DND-41 (cell line): ENCODE measurements around the gene NFASC.

Experiments
- ATAC-seq: fragments of 200-7000 bp; cut with Tn5 transposase; 3 replicates; pipeline ENCODE4 v1.9.1; 2021; ENCODE audit warnings: low read depth; ENCODE audit not compliant: insufficient read depth
- DNase-seq: peaks from one replicate; pipeline ENCODE4 v3.0.0-alpha.2; 2020
- H2AFZ ChIP-seq: 2 replicates; pipeline ENCODE4 v1.6.0; 2012; ENCODE audit warnings: low read depth, low read length
- H3K27ac ChIP-seq: 2 replicates; pipeline ENCODE4 v1.5.1; 2012; ENCODE audit warnings: low read length, inconsistent platforms
- H3K27me3 ChIP-seq: fragments of 200-600 bp; sonication (generic); 2 replicates; pipeline ENCODE4 v1.6.0; 2012; ENCODE audit warnings: low read length, mild to moderate bottlenecking, inconsistent platforms; ENCODE audit not compliant: insufficient read depth, poor library complexity
- H3K36me3 ChIP-seq: 2 replicates; pipeline ENCODE4 v1.5.1; 2012; ENCODE audit warnings: low read length, inconsistent platforms; ENCODE audit not compliant: insufficient read depth
- H3K4me1 ChIP-seq: 2 replicates; pipeline ENCODE4 v1.5.1; 2012; ENCODE audit warnings: mild to moderate bottlenecking, low read length; ENCODE audit not compliant: insufficient read depth
- H3K4me2 ChIP-seq: 2 replicates; pipeline ENCODE4 v1.6.0; 2012; ENCODE audit warnings: mild to moderate bottlenecking, moderate library complexity, low read length, inconsistent platforms; ENCODE audit not compliant: insufficient read depth
- H3K4me3 ChIP-seq, 2 experiments: fragments of 200-600 bp in 1 of 2; shearing (Covaris generic) in 1 of 2; 2 replicates each; pipeline ENCODE4 v1.5.1; 2012 to 2016; ENCODE audit warnings: inconsistent platforms in 2 of 2, low read length in 2 of 2, mild to moderate bottlenecking in 2 of 2, low read depth in 1 of 2, moderate library complexity in 1 of 2
- H3K79me2 ChIP-seq: 2 replicates; pipeline ENCODE4 v1.6.0; 2012; ENCODE audit warnings: low read length, inconsistent platforms; ENCODE audit not compliant: insufficient read depth
- H3K9ac ChIP-seq: 2 replicates; pipeline ENCODE4 v1.6.0; 2012; ENCODE audit warnings: low read depth, mild to moderate bottlenecking, inconsistent platforms, low read length, moderate library complexity
- H3K9me3 ChIP-seq: 2 replicates; pipeline ENCODE4 v1.5.1; 2012; ENCODE audit warnings: low read length, moderate library complexity, mild to moderate bottlenecking, inconsistent platforms; ENCODE audit not compliant: insufficient read depth, severe bottlenecking
- H4K20me1 ChIP-seq: 2 replicates; pipeline ENCODE4 v1.6.0; 2012; ENCODE audit warnings: low read length; ENCODE audit not compliant: insufficient read depth
- CTCF ChIP-seq: IDR thresholded peaks from 2 replicates; pipeline ENCODE4 v1.5.1; 2012; ENCODE audit warnings: borderline replicate concordance, low read length, moderate library complexity, mild to moderate bottlenecking; ENCODE audit not compliant: poor library complexity, severe bottlenecking; ENCODE audit errors: extremely low read depth
- EZH2 ChIP-seq: IDR thresholded peaks from 3 replicates; pipeline ENCODE4 v1.6.1; 2012; ENCODE audit warnings: borderline replicate concordance, low read depth, mild to moderate bottlenecking, moderate library complexity, low read length, inconsistent platforms; ENCODE audit not compliant: severe bottlenecking

NFASC gene

GRCh38 chr1:204924013-204924759, 53.5 kb downstream of the NFASC start:
- Histone ChIP-seq H3K27ac (no peak overlapping the region), H3K36me3 (no peaks in the 10 kb centered on the region), H3K27me3 (peaks cover 34% of the 10 kb centered on the region), H3K4me2 (no peak overlapping the region), H3K4me3 (no peak overlapping the region), H3K9me3 (no peaks in the 10 kb centered on the region), H3K9ac (no peak overlapping the region), H3K4me1 (no peaks in the 10 kb centered on the region), H2AFZ (no peak overlapping the region), H3K79me2 (no peaks in the 10 kb centered on the region), H4K20me1 (no peaks in the 10 kb centered on the region; the same call in 1 of the 2 replicates)
- no peak for ATAC-seq
- DNase-seq = no peak
- TF ChIP-seq EZH2 (no peak), CTCF (no peak)

- no peak for DNase-seq
- H4K20me1 ChIP-seq = no peaks in the 10 kb centered on the region; the same call in 1 of the 2 replicates
- no peak overlapping the region for H3K27ac ChIP-seq
- H3K4me3 ChIP-seq = no peak overlapping the region
- H3K27me3 ChIP-seq = peaks cover 31% of the 10 kb centered on the region
- no peaks in the 10 kb centered on the region for H3K79me2 ChIP-seq
- no peak overlapping the region for H3K9ac ChIP-seq
- TF ChIP-seq CTCF (no peak), EZH2 (no peak)
- H3K4me1 ChIP-seq = no peaks in the 10 kb centered on the region
- H3K36me3 ChIP-seq = no peaks in the 10 kb centered on the region
- no peak overlapping the region for H2AFZ ChIP-seq
- ATAC-seq = no peak
- H3K4me2 ChIP-seq = no peak overlapping the region
- no peaks in the 10 kb centered on the region for H3K9me3 ChIP-seq
These were observed 55.0 kb downstream of the NFASC start for GRCh38 chr1:204925701-204926100.

- no peak overlapping the region for H3K27ac ChIP-seq
- H3K9me3 ChIP-seq = no peaks in the 10 kb centered on the region
- no peaks in the 10 kb centered on the region; the same call in 1 of the 2 replicates for H4K20me1 ChIP-seq
- H3K36me3 ChIP-seq = no peaks in the 10 kb centered on the region
- ATAC-seq (no peak), DNase-seq (no peak)
- no peak overlapping the region for H3K4me2 ChIP-seq
- TF ChIP-seq EZH2 = no peak
- no peak for TF ChIP-seq CTCF
- no peak overlapping the region for H3K4me3 ChIP-seq
- no peaks in the 10 kb centered on the region for H3K4me1 ChIP-seq
- no peak overlapping the region for H2AFZ ChIP-seq
- no peaks in the 10 kb centered on the region for H3K79me2 ChIP-seq
- no peak overlapping the region for H3K9ac ChIP-seq
- peaks cover 30% of the 10 kb centered on the region for H3K27me3 ChIP-seq
These were observed 57.3 kb downstream of the NFASC start for GRCh38 chr1:204927673-204928641.
